NCI-H2196 (cell line): ENCODE results near the gene TOGARAM2.

Source experiments
- DNase-seq: peaks from one replicate; lab custom pipeline; 2025; ENCODE audit not compliant: unreplicated experiment; lab: John Stamatoyannopoulos, UW

The TOGARAM2 gene

DNA sequence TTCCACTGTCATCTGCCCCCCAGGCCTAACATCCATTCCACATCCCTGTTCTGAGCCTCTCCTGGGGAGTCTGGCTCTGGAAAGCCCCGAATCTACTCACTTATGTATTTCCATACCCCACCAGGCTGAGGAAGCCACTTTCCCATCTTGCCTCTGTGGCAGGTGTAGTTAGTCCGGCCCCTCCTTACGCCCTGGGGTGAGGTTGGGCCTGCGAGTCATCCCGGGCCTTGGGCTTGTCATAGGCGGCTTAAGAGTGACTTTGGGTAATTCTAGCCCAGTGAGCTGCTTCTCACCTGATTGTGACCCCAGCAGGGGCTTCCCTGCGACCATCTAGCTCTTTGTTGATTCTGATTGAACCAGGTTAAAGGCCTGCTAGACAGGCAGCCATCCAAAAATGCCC, 72.1 kb downstream of the TOGARAM2 start:
- DNase-seq = no peak

DNA sequence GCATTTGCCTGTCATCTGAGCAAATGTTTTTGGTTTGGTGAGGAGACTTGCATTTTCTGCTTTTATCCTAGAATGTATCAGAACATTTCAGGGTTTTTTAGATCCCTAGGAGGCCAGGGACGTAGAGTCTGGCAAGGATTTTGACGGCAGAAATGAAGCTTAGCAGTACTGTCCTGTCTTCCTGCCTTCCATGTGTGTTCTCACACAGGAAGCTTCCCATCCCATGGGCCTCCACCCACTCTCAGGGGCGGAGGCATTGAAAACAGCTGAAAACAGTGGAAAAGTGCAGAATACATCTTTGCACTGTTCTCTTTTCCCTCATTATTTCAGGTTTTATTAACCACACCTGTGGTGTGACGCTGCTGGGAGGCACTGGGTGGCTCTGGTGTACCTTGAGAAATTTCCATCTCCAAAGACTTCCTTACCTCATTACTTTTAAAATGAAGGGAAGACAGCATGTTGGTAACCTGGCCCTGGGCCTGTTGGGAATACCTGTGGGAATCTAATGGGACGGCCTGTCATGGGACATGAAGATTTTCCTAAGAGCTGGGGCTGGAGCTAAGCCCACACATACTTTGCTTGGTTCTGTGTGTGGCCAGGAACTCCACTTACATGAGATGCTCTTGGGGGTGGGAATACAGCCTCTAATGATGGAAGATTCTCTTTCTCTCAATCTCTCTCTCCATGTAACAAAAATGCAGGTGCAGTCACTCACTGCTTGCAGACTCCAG, 72.7 kb downstream of the TOGARAM2 start:
- no peak for DNase-seq

DNA sequence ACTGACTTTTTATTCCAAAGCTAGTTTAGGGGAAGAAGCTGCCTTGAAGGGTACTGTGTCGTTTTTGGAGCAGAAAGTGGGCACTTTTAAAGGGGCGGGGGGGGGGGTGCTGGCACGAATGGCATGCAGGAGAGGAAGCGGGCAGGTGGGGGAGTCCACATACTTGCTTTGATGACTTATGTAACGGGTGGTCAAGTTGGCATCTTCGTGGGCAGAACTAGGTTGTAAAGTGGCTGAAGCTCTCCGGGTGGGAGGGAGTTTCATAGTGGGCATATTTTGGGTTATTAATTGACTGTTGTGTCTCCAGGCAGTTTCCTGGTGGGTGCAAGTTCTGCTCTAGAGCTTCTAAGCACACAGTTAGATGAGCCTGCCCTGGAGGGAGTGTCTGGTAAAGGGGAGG, 73.3 kb downstream of the TOGARAM2 start:
- DNase-seq = no peak

DNA sequence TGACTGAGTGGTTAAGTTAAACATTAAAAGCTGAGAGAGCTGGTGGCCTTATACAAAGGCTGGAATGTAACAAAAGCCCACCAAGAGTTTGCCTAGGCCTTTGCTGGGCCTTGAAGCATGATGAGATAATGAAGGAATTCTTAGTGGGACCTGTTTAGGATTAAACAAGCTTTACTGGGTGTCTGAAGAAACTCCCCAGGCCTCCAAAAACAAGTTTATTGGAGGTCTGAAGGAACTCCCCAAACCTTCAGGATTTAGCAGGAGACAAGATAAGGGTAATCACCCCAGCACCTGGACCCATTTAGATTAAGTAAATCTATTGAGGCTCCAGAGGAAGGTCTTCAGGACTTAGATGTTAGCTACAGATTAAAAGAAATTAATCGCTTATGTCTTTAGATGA, 74.5 kb downstream of the TOGARAM2 start:
- DNase-seq = no peak

DNA sequence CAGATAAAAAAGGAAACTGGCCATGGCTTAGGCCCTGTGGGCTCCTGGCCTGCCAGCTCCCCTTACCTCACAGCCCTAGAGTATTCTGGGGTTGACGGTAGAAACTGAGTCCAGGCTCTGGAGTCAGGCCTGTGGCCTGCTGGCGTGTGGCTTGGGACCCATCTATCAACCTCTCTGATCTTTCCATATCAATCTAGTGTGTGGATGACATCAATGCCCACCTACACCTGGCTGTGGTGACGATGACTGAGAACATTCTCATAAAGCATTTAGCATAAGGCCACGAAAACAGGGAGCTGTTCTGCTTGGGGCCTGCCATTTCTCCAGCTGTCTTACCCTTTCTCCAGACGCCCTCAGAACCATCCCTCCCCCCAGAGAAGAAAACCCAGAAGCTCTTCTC, 75.4 kb downstream of the TOGARAM2 start:
- no peak for DNase-seq

DNA sequence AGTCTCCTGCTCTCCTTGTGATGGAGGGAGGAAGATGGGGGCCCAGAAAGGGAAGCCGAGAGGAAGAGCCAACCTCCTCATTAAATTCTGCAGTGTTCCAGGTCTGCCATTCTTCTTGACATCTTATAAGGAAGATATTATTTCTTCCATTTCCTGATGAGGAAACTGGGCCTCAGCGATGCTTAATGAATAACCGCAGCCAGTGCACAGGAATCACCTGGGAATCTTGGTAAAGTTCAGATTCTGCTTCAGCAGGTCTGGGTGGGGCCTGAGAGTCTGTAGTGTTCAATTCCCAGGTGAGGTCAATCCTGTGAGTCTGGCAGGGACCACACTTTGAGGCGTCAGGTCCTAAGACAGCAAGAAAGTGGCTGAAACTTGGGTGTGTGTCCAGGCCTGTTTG, 75.9 kb downstream of the TOGARAM2 start:
- DNase-seq = no peak

DNA sequence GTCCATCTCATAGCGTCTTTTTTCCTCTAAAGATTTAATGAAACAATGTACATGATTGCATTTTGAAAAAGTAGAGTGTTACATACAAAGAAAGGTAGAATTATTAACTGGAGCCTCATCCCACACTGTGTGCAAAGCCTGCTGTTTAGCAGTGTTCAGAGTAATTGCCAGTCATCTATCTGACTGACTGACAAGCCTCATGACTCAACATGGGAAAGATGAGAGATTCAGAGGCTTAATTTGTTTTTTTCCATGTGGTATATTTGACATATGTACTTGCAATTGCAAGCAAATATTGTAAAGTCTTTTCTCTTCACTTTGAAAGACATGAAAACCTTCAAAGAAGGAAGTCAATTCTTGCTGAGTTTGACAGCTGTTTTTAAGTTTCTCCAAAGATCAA, 78.5 kb downstream of the TOGARAM2 start:
- DNase-seq = no peak

DNA sequence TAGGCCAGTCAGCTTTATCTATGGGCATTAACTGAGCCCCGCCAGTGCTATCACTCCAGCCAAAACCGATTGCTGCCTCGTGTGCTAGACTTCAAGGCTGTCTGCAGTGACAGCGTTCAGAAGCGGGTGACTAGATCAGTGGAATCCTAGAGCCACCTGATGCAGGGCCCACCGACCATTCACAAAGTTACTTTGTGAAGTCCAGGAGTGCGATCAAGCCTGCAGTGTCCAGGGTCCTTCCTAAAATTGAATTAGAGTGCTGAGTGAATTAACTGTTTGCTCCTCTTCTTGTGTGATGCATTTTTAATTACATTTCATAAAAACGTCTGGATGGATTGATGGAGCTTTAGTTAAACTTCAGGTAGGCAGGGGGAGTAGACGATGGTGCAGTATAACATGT, 79.3 kb downstream of the TOGARAM2 start:
- DNase-seq = no peak

DNA sequence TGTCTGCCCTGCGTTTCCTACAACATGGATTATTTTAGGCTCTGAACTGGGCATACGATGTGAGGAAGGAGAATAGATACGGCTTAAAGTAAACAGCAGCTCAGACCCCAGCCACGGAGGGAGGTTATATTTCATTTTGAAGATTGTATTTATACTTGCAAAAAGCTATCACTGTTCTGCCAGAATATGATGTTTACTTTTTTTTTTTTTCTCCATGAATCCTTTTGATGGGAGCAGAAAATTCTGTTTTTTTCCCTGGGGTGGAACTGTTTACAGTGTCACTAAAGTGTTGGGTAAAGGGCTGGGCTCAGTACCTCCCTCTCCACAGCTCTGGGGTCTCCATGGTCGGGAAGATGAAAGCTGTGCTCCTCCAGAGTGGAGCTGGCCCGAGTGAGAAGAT, 80.1 kb downstream of the TOGARAM2 start:
- no peak for DNase-seq

DNA sequence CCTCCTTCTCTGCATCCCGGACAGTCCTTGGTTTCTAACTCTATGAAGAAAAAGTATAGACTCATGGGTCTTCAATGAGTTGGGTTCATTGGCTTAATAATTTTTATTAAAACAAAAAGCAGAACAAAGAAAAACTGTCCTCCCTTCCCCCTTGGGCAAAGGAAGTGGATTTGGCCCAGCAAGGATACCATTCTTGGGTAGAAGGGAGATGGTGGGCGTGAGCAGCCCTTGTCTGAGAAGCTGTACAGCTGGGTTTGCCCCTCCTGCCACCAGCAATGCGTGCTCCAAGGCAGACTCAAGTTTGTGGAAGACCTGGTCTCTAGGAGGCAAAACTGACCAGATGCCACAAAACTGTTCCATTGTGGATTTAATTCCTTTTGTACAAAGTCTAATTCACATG, 80.5 kb downstream of the TOGARAM2 start:
- DNase-seq = no peak

DNA sequence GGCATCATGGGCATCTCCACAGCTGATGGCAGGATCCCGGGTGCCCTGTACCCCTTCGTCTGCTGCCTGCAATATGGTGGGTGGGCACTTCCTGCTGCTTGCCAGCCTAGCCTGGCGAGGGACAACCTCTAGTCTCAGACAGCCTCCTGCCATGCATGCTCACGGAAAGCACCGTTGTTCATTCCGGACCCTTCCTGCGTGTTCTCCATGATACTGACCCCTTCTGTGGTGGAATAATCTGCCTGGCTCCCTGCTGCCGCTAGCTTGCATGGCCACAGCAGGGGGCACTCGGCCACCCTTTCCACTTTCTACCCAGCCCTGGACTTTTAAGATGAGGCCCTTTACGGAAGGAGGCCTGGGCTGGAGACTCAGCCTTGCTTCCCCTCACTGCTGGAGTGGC, 81.3 kb downstream of the TOGARAM2 start:
- no peak for DNase-seq

DNA sequence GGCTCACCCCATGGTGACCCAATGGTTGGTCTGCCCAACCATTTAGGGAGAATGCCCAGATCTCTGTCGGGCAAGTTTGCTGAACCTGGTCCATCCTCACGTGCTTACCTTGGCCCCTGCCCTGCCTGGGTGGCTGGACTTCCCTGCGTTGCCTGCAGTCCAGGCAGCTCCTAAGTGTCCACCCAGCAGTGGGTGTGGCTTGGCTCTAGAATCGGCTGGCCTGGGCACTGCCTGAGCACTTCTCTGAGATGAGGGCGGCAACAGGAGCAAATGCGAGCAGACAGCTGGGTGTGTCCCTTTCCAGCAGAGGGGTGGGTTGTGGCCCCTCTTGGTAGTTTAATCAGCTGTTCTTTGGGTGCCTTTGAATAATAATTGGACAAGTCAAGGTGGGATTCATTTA, 82.0 kb downstream of the TOGARAM2 start:
- no peak for DNase-seq

DNA sequence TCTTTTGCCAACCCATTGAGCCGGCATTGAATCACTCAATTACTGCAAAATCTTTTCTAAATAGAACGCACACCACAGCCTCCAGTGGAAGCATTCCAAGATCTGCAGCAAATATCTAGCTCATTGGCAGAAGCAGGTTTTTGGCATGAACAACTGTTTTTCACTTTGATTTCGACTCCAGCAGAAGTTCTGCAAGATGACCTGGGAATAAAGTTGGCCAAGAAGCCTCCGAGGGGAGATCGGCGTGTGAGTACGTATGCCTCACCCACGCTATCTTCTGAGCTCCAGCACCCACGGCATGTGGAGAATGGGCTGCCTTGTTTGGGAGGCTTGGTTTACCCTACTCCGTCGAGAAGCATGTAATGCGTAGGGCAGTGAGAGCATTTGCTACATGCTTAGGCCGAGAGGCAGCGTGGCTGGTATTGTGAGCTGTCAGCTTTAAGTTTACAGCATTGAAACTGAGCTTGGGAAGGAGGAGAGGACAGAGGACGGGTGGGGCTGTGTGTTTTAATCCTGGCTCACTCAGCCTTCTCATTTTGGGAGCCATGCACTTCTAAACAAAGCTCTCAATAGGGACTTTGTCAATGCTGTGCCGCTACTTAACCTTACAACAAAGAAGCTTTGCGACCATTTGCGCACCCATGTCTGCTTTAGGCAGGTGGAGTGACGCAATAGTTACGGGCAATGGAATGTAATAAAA, 82.7 kb downstream of the TOGARAM2 start:
- no peak for DNase-seq

DNA sequence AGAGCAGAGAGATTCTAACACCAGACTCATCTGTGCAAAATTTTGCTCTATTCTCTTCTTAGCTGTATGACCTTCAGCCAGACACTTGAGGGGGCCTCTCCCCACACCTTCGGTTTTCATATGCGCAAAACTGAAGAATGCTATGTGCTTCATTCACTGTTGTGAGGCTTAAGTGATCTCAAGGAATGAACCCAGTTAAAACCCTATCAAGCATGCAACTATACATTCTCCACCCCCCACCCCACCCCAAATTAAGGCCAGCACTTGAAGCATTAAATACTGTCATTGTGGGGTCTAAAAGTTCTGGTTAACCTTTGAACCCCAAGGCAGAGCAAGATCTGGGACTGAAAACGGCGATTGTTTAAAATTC, 83.2 kb downstream of the TOGARAM2 start:
- no peak for DNase-seq

DNA sequence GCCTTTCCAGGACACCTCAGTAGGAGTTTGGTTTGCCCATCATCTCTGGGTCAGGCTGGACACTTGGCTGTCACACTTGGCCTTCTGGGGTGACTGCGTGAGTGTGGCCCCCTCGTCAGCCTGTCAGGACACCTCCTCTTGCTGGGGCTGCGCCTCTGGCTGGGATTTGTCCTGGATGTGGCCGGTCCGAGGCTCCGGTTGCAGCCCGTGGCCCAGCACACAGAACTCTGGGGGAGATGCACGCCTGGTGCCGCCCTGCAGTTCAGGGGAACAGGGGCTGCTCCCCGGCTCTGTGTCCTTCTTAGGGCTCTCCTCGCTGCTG, 83.6 kb downstream of the TOGARAM2 start:
- no peak for DNase-seq

DNA sequence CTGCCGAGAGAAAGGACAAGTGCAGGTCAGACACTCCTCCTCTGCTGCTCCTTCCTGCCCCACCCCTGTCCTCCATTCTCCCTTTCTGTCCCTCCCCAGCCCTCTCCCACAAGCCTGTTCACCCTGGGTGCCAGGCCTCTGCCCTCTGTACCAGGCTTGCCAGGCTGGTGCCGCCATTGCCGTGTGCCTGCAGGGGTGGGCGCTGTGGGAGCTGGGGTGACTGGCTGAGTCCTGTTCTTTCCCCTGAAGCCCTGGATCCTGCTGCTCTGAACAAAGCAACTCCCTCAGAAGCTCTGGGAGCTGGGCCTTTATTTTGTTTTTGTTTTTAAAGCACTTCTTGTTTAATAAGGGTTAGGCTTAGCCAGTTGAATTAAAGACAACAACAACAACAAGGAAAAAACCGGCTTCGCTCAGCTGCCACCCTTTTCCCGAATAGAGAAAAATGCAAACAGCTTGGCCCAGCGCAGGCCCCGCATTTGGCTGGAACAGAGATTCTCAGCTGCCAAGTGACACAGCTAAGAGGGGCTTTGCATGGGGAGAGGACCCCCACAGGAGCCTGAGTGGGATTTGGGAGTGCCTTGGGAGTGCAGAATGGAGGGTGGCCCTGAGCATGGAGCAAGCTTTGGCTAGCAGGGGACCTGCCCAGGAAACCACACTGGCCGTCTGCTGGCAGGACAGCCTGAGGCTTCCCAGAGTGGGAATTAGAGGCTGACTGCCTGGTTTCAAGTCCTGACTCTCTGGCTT, 84.1 kb downstream of the TOGARAM2 start:
- no peak for DNase-seq

DNA sequence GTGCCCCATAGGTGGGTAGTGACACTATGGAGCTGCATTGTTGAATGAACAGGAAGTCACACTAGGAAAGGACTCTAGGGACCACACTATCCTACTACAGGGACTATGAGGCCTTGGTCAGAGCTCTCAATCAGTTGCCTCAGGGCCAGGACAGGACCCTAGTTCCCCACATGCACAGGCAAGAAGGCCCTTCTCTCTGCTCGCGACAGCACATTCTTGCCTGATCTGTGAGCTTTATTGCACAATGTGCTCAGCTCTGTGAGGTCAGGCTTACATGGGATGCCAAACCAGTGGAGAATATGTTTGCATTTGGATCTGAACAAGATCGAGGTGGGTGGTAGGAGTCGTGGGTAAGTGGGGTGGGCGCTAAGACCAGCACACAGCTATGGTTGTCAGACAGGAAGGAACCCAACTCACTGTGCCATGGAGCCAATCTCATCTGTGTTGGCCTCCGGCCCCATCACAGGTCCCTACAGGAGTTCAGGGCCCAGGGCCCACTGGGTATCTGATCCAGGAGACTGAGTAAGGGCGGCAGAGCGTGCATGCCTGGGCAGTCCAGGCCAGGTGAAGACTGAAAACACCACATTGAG, 85.3 kb downstream of the TOGARAM2 start:
- no peak for DNase-seq

DNA sequence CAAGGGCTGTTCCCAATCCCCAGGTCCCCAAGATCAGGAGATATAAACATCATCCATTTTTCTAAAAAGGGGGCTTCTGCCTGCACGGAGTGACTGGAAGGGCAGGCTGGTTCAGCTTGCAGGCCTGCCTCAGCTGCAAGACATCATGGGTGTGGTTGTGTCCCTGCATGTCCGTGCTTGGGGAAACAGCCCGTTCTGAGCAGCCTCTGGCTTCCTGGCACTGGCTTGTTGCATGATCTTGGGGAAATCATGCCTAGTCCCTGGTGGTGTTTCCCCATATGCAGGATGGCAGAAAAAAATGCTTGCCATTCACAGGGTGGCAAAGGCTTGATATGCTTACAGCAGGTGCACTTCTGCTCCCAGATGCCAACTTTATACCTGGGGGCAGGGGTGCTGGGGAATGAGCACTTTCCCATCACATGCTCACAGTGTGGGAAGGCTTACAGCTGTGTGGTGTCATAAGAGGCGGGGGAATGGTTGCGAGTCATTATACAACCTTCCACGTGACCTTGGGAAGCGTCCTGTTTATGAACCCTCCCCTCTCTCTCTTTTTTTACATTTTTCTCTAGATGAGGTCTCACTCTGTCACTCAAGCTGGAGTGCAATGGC, 86.0 kb downstream of the TOGARAM2 start:
- DNase-seq = no peak

DNA sequence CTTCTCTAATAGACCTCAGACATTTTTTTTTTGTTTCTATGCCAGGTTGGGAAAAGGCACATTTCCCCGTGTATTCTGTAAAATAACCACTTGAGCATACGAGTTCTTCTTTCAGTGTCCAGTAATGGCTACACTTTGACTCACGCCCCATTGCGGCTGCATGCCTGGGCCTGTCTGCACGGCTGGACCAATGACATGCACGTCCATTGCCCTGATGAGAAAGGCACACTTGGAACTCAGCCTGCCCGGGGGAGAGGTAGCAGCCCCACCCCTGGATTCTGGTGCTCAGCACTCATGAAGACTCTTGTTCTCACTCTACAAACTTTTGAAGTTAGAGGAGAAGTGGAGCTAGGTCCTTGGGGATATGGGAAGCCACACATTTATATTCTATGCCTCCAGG, 87.4 kb downstream of the TOGARAM2 start:
- DNase-seq = no peak

DNA sequence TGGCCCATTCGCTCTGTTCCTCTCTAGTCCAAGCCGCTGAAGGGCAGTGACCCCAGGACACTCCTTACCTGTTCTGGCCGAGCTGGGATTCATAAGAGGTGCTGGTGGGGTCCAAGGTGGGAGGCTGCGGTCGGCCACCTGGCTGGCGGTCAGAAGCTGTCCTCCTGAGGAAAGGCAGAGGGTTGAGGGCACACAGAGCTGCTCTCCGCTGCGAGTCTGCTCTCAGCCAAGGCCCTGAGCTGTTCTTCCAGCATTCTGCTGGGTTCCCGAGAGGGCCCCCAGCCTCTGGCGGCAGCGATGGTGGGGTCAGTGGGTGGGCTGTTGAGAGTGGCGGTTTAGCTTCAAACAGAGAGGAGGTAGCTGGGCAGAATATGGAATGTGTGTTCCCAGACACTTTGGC, 89.4 kb downstream of the TOGARAM2 start:
- DNase-seq = no peak
